ENCODE data around the gene CCDC192.

CCDC192 gene

GRCh38 chr5:127848098-127848497 lies 144.9 kb downstream of the CCDC192 start:
- POLR2A ChIA-PET: no interaction called here
- CTCF ChIA-PET: no interaction called here
- TF ChIP-seq FOXM1 (IDR thresholded peaks at IDR 0.05; ENCODE audit: borderline replicate concordance) (no peak), BHLHE40 (IDR thresholded peaks at IDR 0.05; ENCODE audit: borderline replicate concordance) (no peak), SUZ12 (IDR thresholded peaks at IDR 0.05) (no peak), ZNF384 (IDR thresholded peaks at IDR 0.05) (no peak), FOXK2 (IDR thresholded peaks at IDR 0.05) (no peak), CTBP1 (IDR thresholded peaks at IDR 0.05; ENCODE audit: borderline replicate concordance) (no peak), ELF4 (IDR thresholded peaks at IDR 0.05) (no peak), NFRKB (IDR thresholded peaks at IDR 0.05) (no peak), SP1 (IDR thresholded peaks at IDR 0.05) (no peak), LEF1 (IDR thresholded peaks at IDR 0.05; ENCODE audit: borderline replicate concordance) (no peak), PKNOX1 (IDR thresholded peaks at IDR 0.05) (no peak), TARDBP (IDR thresholded peaks at IDR 0.05) (no peak), FOXA1 (IDR thresholded peaks at IDR 0.05) (no peak), HDGF (IDR thresholded peaks at IDR 0.05; ENCODE audit: borderline replicate concordance) (no peak), L3MBTL2 (conservative IDR thresholded peaks at IDR 0.05) (no peak), ARNT (IDR thresholded peaks at IDR 0.05) (no peak)
- no peak for DNase-seq (ENCODE audit: extremely low spot score)

DNA sequence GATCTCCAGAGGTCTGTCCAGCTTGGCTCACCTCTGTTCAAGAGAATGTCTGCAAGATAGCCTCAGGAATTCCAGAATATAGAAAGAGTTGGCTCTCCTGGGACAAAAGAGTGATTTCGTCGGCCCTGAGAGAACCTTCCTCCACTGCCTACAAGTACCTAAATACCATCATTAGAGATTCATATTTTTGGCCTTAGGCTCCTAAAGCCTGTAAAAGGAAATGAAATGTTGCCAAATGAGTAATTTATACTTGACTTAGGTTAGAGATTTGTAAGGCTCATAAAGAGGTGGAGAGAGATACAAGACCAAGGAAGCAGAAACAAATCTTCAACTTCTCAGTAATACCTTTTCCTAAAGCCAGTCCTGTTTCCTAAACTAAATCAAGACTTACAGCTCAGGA lies 146.2 kb downstream of the CCDC192 start:
- TF ChIP-seq SUZ12 (IDR thresholded peaks at IDR 0.05) (no peak), ZNF384 (IDR thresholded peaks at IDR 0.05) (no peak), PKNOX1 (IDR thresholded peaks at IDR 0.05) (no peak)
- DNase-seq (ENCODE audit: extremely low spot score): no peak
- POLR2A ChIA-PET: no interaction called here
- CTCF ChIA-PET: interaction anchor here (0.6 to 1.1 kb wide), 3 partner anchors 8 to 28 kb away, joined by 3 read pairs; no protein-coding TSS in a partner anchor

GRCh38 chr5:127849891-127850290 lies 146.7 kb downstream of the CCDC192 start:
- ChIA-PET CTCF (interaction anchor here (0.6 to 1.1 kb wide), 3 partner anchors 9 to 29 kb away, joined by 3 read pairs; no protein-coding TSS in a partner anchor), POLR2A (no interaction called here)
- no peak for DNase-seq (ENCODE audit: extremely low spot score)
- TF ChIP-seq TARDBP (IDR thresholded peaks at IDR 0.05) (no peak), NFRKB (IDR thresholded peaks at IDR 0.05) (no peak), FOXK2 (IDR thresholded peaks at IDR 0.05) (no peak), BHLHE40 (IDR thresholded peaks at IDR 0.05; ENCODE audit: borderline replicate concordance) (no peak), FOXM1 (IDR thresholded peaks at IDR 0.05; ENCODE audit: borderline replicate concordance) (no peak), PKNOX1 (IDR thresholded peaks at IDR 0.05) (no peak), HDGF (IDR thresholded peaks at IDR 0.05; ENCODE audit: borderline replicate concordance) (no peak), ARNT (IDR thresholded peaks at IDR 0.05) (no peak), SUZ12 (IDR thresholded peaks at IDR 0.05) (no peak), LEF1 (IDR thresholded peaks at IDR 0.05; ENCODE audit: borderline replicate concordance) (no peak), ZNF384 (IDR thresholded peaks at IDR 0.05) (no peak), FOXA1 (IDR thresholded peaks at IDR 0.05) (no peak), CTBP1 (IDR thresholded peaks at IDR 0.05; ENCODE audit: borderline replicate concordance) (no peak)

GRCh38 chr5:127851964-127852363 lies 148.8 kb downstream of the CCDC192 start:
- DNase-seq (ENCODE audit: extremely low spot score): no peak
- CTCF ChIA-PET: no interaction called here
- TF ChIP-seq CTBP1 (IDR thresholded peaks at IDR 0.05; ENCODE audit: borderline replicate concordance) (no peak), FOXK2 (IDR thresholded peaks at IDR 0.05) (no peak), L3MBTL2 (conservative IDR thresholded peaks at IDR 0.05) (no peak), FOXA1 (IDR thresholded peaks at IDR 0.05) (no peak), LEF1 (IDR thresholded peaks at IDR 0.05; ENCODE audit: borderline replicate concordance) (no peak), ELF4 (IDR thresholded peaks at IDR 0.05) (no peak), TARDBP (IDR thresholded peaks at IDR 0.05) (no peak), ZNF384 (IDR thresholded peaks at IDR 0.05) (no peak), FOXM1 (IDR thresholded peaks at IDR 0.05; ENCODE audit: borderline replicate concordance) (no peak), HDGF (IDR thresholded peaks at IDR 0.05; ENCODE audit: borderline replicate concordance) (no peak), NFRKB (IDR thresholded peaks at IDR 0.05) (no peak)
- POLR2A ChIA-PET: no interaction called here

DNA sequence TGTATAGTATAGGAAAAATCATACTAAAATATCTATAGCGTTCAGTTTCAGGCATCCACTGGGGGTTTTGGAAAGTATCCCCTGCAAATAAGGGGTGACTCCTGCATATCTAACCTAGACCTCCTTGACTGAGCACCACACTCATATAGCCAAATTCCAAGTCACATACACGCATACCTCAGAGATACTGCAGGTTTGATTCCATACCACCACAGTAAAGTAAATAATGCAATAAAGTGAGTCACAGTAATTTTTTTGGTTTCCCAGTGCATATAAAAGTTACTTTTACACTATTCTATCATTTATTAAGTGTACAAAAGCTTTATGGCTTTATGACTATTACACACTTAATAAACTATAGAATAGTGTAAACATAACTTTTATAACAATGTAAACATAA lies 151.3 kb downstream of the CCDC192 start:
- no peak for DNase-seq (ENCODE audit: extremely low spot score)
- ChIA-PET CTCF (no interaction called here), POLR2A (no interaction called here)
- TF ChIP-seq HDGF (IDR thresholded peaks at IDR 0.05; ENCODE audit: borderline replicate concordance): no peak
- TF ChIP-seq CTBP1 (IDR thresholded peaks at IDR 0.05; ENCODE audit: borderline replicate concordance): no peak
- no peak for TF ChIP-seq NFRKB (IDR thresholded peaks at IDR 0.05)

- TF ChIP-seq FOXM1 (IDR thresholded peaks at IDR 0.05; ENCODE audit: borderline replicate concordance) (no peak), LEF1 (IDR thresholded peaks at IDR 0.05; ENCODE audit: borderline replicate concordance) (no peak), ELF4 (IDR thresholded peaks at IDR 0.05) (no peak), ZNF384 (IDR thresholded peaks at IDR 0.05) (no peak), FOXK2 (IDR thresholded peaks at IDR 0.05) (no peak), CTBP1 (IDR thresholded peaks at IDR 0.05; ENCODE audit: borderline replicate concordance) (no peak), PKNOX1 (IDR thresholded peaks at IDR 0.05) (no peak), SUZ12 (IDR thresholded peaks at IDR 0.05) (no peak), ARNT (IDR thresholded peaks at IDR 0.05) (no peak), FOXA1 (IDR thresholded peaks at IDR 0.05) (no peak), TARDBP (IDR thresholded peaks at IDR 0.05) (no peak), BHLHE40 (IDR thresholded peaks at IDR 0.05; ENCODE audit: borderline replicate concordance) (no peak), L3MBTL2 (conservative IDR thresholded peaks at IDR 0.05) (no peak), HDGF (IDR thresholded peaks at IDR 0.05; ENCODE audit: borderline replicate concordance) (no peak), SP1 (IDR thresholded peaks at IDR 0.05) (no peak), NFRKB (IDR thresholded peaks at IDR 0.05) (no peak)
- no peak for DNase-seq (ENCODE audit: extremely low spot score)
- ChIA-PET CTCF (no interaction called here), POLR2A (no interaction called here)
Measured at GRCh38 chr5:127856292-127856691, 153.1 kb downstream of the CCDC192 start.

All from HEK293T (cell line).